GM18508 (cell line): ENCODE measurements around the gene CABLES2.

Experiments
- ATAC-seq: cut with Tn5 transposase; IDR thresholded peaks from one replicate; pipeline ENCODE4 v1.9.1; 2021; ENCODE audit warnings: moderate number of reproducible peaks; ENCODE audit not compliant: insufficient read depth, unreplicated experiment

The CABLES2 gene

DNA sequence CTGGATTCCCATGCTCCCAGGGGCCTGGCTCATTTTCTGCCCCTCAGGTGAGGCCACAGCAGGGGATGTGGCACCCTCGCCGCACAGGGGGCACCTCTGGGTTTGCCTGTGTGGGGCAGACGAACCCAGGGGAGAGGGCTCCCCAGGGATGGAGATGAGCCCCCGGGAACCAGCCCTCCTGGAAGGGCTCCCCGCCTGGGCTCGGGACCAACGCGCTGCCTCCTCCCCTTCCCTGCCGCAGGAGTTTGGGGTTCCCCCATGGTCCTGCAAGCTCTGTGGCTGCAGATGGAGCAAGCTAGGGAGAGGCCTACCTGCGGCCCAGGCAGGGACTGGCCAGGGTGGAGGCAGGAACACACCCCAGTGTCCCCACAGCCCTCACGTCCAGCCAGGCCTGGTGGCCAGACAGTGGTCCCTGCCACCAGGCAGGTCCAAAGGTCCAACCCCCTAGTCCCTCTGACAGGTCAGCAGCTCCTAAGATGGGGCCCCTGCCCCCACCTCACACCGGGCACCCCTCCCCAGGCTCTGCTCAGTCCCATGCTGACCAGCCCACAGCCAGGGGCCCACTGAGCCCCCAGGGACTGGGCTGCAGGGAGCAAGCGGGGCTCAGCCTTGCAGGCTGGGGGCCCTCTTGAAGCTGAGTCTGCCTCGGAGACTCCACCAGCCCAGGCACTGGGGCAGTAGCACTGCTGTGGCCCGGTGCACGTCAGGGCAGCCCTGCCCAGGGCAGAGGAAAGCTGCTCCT is 53.6 kb downstream of the CABLES2 start:
- ATAC-seq, result no peak

DNA sequence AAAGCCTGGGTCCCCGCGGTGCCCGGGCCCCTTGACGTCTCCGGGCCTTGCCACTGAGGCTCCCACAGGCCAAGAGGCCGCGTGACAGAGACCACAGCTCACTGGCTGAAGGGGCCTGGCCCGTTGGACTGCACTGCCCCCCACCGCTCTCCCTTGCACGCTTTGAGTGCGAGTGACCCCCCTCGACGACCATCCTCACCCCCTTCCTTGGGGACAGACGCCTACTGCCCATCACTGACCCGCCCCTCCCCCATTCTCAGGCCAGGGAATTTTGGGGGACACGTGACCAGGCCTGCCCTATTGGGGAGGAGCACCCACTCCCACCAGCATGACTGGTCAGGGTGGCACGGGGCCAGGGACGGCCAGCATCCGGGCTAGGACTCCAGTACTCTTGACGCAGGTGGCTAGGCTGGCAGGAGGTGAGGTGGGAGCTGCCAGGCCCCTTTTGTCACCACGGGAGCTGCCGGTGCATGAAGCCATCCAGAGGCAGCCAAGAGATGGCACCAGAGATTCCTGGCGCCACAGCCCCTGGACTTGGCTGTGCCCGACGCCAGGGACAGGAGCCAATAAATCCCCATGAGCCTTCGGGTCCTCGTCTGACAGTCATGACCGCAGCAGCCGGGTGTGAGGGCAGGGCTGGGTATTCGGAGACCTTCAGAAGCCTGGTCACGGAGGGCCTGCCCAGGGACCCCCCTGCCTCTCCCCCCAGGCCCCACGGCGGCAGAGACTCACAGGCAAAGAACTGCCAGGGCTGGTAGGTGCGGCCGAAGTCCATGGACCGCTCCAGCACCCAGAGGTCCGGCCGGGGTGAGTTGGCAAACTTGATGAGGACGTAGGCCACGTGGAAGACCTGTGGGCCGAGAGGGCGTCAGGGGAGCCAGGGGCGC is 54.4 kb downstream of the CABLES2 start:
- ATAC-seq, result no peak

DNA sequence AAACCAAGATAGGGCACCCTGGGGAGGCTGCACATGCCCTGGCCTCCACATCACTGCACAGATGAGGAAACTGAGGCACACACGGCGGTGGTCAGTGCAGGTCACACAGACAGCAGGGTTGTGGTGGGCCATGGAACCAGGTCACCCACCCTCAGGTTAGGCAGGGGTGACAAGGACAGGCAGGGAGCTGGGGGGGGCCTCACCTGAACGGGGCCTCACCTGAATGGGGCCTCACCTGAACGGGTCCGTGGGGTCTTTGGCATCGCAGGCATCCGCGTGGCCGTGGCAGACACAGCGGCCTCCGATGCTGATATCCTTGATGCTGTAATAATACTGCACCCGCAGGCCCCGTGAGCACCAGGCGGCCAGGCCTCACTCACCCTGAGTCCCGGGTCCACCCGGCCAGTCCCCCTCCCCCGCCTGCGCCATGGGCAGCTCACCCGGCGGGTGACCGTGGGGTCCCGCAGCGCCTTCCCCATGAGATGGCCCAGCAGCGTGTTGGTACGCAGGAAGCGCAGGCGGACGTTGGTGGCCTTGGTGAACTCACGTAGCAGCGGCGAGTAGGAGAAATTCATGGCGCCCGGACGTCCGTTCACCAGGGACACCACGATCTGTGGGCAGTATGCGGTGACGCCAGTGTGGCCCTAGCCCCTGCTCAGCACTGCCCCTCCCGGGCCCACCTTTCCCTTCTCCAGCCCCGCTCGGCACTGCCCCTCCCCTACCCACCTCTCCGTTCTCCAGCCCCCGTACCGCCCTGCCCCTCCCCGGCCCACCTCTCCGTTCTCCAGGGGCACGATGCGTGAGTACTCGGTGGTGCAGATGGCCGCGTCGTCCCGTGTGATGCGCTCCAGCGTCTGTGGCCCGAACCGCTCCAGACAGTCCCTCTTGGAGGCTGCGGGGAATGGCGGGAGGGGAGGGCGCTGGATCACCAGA is 55.4 kb downstream of the CABLES2 start:
- ATAC-seq, result no peak

DNA sequence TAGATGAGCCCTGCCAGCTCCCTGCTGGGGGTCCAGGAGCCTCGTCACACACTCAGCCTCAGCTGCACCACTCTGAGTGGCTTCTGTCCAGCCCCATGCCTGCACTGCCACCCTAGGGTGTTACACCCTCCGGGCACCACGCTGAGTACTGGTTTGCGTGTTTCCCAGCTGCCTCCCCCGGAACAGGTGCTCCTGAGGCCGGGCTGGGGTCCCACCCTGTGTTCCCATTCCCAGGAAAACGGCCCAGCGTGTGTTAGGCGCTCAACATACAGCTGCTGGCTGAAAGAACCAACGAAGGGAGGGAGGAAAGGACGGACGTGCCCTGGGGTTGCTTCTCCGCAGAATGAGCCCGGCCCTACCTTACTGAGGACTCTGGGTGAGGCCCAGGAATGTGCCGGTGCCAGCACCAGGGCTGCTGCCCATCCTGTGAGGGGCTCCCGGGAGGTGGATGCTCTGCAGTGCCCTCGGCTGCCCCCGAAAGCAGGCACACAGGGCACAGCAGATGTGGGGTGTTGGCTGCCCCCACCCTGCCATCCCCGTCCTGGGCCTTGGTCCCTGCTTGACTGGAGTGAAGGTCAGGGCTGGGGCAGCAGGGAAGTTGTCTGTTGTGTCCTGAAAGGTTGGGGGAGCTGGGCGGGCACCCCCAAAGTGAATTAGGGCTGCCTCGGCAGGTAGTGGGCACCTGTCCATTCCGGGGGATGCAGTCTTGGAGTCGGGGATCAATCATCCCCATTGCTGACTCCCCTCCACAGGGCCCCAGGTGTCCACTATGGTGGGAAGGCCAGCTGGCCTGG is 56.3 kb downstream of the CABLES2 start:
- no peak for ATAC-seq

DNA sequence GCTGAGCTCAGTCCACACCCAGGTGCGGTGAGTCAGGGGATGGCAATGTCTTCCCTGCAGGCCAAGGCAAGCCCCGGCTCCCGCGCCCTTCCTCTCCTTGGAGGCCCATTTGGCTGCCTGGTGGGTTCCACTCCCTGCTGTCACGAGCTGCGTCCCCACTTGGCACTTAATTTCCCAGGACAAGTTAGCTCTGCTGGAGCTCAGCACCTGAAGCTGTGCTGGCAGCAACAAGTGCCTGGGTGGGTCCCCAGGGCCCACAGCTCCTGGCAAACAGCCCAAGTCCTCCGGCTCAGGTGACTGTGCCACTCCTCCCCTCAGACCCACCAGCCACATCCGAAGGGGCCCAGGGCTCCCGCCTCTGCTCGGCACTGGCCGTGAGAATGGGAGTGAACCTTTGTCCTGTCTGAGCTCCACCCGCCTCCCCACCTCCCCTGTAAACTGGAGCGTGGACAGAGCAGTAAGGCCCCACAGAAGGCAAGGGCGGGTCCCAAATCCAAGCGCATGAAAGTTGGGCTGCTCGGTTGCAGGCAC is 56.9 kb downstream of the CABLES2 start:
- no peak for ATAC-seq

DNA sequence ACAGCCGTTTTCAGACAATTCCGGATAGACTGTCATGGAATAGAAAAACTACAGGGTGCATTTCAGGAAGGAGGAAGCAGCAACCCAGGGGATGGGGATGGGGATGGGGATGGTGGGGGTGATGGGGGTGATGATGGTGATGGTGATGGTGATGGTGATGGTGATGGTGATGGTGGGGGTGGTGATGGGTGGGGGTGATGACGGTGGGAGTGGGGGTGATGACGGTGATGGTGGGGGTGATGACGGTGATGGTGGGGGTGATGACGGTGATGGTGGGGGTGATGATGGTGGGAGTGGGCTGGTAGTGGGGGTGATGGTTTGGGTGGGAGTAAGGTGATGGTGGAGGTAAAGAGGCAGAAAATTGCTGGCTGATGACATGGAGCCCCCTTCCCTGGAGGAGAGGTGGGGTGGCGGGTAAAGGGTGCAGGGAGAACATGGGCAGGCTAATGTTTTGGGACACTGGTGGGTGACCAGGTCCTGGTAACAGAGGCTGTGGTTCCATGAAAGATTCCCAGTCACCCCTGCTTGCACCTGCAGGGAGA is 57.5 kb downstream of the CABLES2 start:
- ATAC-seq, result no peak

DNA sequence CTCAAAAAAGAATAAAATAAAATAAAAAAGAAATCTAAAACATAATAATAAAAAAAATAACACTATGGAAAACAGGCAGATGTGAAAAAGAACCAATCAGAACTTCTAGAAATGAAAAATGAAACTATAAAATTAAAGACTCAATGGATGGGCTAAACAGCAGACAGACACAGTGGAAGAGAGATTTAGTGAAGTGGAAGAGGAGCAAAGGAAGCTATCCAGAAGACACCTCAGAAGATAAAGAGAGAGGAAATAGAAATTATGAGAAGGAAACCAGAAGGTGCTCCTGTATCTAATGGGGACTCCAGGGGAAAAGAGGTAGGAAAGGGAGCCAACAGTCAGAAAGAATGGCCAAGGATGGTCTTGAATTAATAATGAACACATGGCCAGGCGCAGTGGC is 58.5 kb downstream of the CABLES2 start:
- no peak for ATAC-seq

DNA sequence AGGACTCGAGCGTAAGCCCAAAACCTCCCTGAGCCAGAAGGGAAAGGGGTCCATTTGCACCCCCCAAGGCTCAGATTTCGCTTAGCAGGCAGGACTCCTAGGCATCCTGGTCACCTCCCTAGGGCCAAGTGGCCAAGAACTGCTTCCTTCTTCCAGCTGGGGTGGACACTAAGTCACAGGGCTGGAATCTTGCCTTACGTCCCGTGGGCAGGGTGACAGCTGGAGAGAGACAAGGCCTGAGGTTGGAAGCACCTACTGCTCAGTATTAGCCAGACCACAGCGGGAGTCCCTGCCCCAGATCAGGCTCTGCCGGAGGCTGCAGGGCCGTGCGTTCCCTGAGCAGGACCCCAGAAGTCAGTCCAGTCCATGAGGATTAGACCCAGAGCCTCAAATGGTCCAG is 59.6 kb downstream of the CABLES2 start:
- ATAC-seq, result no peak

DNA sequence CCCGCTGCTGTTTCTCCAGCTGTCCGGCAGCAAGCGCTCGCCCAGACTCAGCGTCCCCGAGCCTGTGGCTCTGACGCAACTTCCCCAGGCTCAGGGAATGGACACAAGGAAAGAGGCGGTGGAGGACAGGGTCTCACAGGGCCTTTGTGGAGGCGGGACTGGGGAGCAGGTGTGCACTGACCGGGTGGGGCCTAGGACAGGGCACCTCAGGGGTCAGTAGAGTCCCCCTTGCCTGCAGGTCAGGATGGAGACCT is 60.0 kb downstream of the CABLES2 start:
- no peak for ATAC-seq

DNA sequence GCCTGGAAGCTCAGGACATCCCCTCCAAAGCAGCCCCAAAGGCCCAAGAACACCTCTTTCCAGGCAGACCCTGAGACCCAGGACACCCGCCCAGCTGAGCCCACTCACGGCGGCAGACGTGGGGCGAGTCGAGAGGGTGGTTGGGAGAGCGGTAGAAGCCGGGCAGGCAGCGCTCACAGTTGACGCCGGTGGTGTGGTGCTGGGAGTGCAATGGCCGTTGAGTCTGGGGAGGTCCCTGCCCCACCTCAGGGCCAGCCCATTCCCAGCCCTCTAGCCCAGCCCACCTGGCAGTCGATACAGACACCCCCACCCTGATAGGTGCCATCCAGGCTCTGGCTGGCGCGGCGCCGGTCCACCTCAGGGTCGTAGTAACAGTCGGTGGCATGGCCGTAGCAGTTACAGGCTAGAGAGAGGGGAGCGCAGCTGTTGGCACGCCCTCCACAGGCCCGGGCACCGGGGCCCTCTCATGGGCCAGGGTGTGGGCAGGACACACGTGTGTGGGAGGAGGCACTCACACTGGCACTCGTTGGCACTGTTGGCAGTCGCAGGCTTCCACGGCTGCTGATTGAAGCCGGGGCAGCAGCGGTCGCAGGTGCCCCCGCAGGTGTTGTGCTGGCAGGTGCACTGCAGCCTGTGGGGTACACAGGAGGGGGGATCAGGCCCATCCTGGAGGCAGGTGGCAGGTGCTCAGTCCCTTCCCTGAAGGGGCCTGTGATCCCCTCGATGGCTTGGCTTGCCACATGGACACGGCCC is 60.5 kb downstream of the CABLES2 start:
- ATAC-seq, result no peak

DNA sequence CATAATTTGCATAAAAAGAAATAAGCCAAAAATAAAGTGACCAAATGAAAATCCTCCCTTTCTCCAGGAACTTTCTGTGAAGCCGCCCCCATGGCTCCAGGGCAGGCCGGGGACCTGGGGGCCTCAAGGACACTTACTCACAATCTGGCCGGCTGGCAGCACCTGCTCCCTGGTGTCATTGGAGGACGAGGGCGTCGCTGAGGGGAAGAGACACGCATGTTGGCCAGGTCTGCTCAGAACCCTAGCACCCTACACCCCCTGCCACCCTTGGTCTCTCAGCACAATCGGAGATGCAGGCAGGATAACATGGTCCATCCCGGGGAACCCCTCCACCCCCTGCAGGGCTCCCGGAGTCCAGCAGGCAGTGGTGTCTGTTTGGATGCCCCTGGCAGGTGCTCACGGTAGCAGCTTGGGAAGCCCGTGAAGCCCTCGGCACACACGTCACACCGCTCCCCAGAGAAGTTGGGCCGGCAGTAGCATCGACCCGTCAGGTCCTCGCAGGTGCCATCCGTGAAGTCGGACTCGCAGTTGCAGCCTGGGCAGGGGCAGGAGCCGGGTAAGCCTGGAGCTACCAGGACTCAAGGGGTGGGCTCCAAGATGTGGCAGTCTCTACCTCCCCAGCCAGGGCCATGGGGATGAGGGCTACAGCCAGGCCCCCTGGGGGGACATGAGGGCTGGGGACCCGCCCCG is 61.3 kb downstream of the CABLES2 start:
- ATAC-seq, result no peak

DNA sequence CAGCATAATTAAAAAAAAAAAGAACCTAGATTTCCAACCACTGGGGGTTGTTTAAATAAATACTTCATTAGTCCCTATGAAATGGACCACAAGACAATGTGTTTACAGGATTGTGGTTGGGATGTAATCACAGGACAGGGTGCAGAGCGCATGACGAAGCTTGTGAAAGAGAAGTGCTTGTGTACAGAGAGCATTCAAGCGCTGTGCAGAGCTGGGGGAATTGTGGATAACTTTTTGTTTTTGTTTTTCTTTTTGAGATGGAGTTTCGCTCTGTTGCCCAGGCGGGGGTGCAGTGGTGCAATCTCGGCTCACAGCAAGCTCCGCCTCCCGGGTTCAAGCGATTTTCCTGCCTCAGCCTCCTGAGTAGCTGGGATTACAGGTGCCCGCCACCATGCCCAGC is 62.3 kb downstream of the CABLES2 start:
- ATAC-seq, result no peak

DNA sequence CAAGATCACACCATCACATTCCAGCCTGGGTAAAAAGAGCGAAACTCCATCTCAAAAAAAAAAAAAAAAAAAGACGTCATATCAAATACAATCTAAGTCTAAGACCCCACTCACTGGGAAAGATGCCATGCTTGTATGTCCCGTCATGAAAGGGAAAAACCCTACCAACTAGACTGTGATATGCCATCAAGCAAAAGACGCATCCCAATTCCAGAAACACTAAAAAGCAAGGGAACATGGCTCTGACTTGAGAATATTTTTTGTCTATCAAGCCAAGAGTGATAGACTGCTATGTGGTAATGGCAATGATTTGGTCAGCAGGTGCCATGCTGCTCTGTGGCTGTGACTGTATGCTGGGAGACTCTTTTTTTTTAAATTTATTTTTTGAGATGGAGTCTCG is 63.0 kb downstream of the CABLES2 start:
- ATAC-seq, result no peak

DNA sequence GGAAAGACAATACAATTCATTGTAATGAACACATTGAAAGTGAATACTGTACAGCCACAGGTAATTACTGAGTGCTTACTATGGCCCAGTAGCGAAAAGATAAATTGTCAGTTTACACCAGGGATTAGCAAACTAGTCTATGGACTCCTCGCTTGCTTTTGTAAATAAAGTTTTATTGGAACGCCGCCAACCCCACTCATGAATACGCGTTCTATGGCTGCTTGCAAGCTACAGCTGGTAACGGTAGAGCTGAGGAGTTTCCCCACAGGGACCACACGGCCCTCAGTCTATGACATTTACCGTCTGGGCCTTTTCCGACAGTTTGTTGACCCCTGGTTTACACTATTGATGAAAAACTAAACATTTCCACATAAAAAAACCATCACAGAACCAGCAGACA is 64.2 kb downstream of the CABLES2 start:
- no peak for ATAC-seq

DNA sequence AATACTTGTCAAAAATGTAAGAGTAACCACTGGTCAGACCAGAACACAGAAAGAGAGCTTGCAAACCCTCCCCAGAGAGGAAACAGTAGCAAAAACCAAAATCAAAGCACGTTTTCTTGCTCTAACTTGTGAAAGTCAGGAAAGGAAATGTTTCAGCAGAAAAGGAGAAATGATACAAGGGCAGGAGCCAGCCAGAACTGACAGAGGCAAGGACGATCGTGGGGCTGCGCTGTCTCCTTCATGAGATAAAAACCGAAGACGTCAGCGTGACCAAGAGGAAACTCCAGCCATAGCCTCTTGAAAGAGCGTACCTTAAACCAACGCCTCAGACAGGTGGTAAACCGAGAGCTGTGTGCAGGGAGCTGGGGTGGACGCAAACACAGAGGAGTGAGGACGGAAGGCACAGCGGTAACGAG is 67.4 kb downstream of the CABLES2 start:
- ATAC-seq, result peak; percentile 52
